OCI-LY3 (cell line): ENCODE measurements around the gene FOXL1.

Experiments
- H2AFZ ChIP-seq: fragments of 200-600, 300-600 bp; shearing (Covaris generic); 2 replicates; pipeline ENCODE4 v1.6.0; 2014; ENCODE audit warnings: antibody characterized with exemption, low read depth, low read length
- H3K27ac ChIP-seq: fragments of 200-600, 300-600 bp; sonication (generic); 2 replicates; pipeline ENCODE4 v1.5.1; 2014; ENCODE audit warnings: mild to moderate bottlenecking, low read length, moderate library complexity, mixed read lengths
- H3K27me3 ChIP-seq: fragments of 200-600, 300-600 bp; sonication (generic); 2 replicates; pipeline ENCODE4 v1.6.1; 2014; ENCODE audit warnings: low read depth, low read length, mixed read lengths
- H3K36me3 ChIP-seq: fragments of 200-600, 300-600 bp; sonication (generic); replicated peaks from 2 replicates; pipeline ENCODE3; 2014; ENCODE audit warnings: low read depth, low read length, mixed read lengths
- H3K4me1 ChIP-seq: fragments of 300-600, 200-600 bp; sonication (generic); 2 replicates; pipeline ENCODE4 v1.6.1; 2014; ENCODE audit warnings: low read length, mixed read lengths
- H3K4me2 ChIP-seq: fragments of 200-600, 300-600 bp; sonication (generic); 2 replicates; pipeline ENCODE4 v1.6.1; 2014; ENCODE audit warnings: low read length, mixed read lengths
- H3K4me3 ChIP-seq: fragments of 300-600, 200-600 bp; sonication (generic); 2 replicates; pipeline ENCODE4 v1.5.1; 2014; ENCODE audit warnings: antibody characterized with exemption, mild to moderate bottlenecking, low read length, moderate library complexity
- H3K79me2 ChIP-seq: fragments of 300-600, 200-600 bp; shearing (Covaris generic); 2 replicates; pipeline ENCODE4 v1.6.1; 2014; ENCODE audit warnings: mild to moderate bottlenecking, low read length, mixed read lengths
- H3K9ac ChIP-seq: fragments of 300-600, 200-600 bp; shearing (Covaris generic); 2 replicates; pipeline ENCODE4 v1.6.0; 2014; ENCODE audit warnings: mild to moderate bottlenecking, low read length, moderate library complexity
- H3K9me3 ChIP-seq: fragments of 200-600, 300-600 bp; shearing (Covaris generic); 2 replicates; pipeline ENCODE4 v1.6.1; 2014; ENCODE audit warnings: low read length, mixed read lengths; ENCODE audit not compliant: insufficient read depth
- H4K20me1 ChIP-seq: fragments of 200-600, 300-600 bp; sonication (generic); 2 replicates; pipeline ENCODE4 v1.6.1; 2016; ENCODE audit warnings: low read length, mixed read lengths; ENCODE audit not compliant: insufficient read depth
- EZH2phosphoT487 ChIP-seq: fragments of 200-600 bp; shearing (Covaris generic); IDR thresholded peaks from 2 replicates; pipeline ENCODE4 v1.6.1; 2018; ENCODE audit warnings: antibody characterized with exemption, mixed run types, low read depth
- TF ChIP-seq, protein P1 (sequence below): fragments of 200-600, 300-600 bp; sonication (generic); IDR thresholded peaks from 2 replicates; pipeline ENCODE4 v1.5.1; 2014; ENCODE audit warnings: antibody characterized with exemption, low read length, low read depth

Gene FOXL1

DNA sequence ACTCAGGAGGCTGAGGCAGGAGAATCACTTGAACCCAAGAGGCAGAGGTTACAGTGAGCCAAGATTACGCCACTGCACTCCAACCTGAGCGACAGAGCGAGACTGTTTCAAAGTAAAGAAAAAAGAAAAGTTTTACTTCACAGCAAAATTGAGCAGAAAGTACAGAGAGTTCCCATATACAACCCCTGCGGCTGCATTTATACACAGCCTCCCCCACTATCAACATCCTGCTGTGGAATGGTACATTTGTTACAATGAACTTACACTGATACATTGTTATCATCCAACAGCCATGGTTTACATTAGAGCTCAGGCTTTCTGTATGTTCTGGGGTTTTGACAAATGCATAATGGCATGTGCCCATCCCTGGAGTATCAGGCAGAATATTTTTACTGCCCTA, 20.8 kb upstream of the FOXL1 start:
- Histone ChIP-seq H3K4me1 (peaks cover 10% of the 10 kb centered on the region), H3K9ac (no peak overlapping the region), H4K20me1 (no peaks in the 10 kb centered on the region), H3K27me3 (no peaks in the 10 kb centered on the region), H3K36me3 (no peaks in the 10 kb centered on the region), H3K9me3 (no peaks in the 10 kb centered on the region), H3K79me2 (peaks cover 12% of the 10 kb centered on the region), H3K4me2 (no peak overlapping the region), H3K4me3 (no peak overlapping the region), H3K27ac (no peak overlapping the region), H2AFZ (no peak overlapping the region)
- TF ChIP-seq EZH2phosphoT487 = no peak

DNA sequence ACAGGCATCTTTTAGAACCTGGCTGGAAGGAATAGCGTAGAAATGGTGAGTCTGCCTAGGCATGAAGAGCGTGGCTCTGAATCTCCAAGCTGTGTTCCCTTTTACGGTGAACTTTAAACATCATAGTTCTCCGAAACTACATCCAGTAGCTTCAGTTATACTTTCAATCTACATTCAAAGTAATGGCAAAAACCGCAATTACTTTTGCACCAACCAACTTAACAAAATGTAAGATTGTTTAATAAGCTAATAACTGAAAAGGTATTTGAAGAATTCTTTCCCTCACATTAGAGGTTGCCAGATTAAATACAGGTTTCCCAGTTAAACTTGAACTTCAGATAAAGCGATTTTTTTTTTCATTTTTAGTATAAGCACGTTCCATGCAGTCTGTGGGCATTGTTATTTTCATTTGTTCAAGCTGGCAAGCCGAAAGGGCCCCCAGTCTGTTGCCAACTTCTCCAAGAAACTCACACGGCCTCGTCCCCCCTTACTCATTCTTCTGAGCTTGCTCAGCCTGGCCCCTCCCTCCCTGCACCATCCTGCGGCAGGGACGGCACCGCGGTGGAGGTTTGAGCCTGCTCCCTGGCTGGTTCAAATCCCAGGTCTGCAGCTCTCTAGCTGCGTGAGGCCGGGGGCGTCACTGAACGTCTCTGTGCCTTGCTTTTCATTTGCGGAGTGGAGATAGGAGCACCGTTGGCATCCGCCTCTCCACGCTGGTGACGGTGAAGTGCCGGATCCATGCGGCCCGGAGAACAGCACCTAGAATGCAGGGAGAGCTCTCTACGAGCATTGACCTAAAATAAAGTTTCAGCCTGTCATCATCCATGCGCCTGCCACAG, 19.8 kb upstream of the FOXL1 start:
- H3K4me2 ChIP-seq = no peak overlapping the region
- no peaks in the 10 kb centered on the region for H3K9me3 ChIP-seq
- H4K20me1 ChIP-seq = no peaks in the 10 kb centered on the region
- H3K27ac ChIP-seq = no peak overlapping the region
- no peaks in the 10 kb centered on the region for H3K27me3 ChIP-seq
- H3K36me3 ChIP-seq = no peaks in the 10 kb centered on the region
- TF ChIP-seq EZH2phosphoT487 = no peak
- TF ChIP-seq, protein P1, sequence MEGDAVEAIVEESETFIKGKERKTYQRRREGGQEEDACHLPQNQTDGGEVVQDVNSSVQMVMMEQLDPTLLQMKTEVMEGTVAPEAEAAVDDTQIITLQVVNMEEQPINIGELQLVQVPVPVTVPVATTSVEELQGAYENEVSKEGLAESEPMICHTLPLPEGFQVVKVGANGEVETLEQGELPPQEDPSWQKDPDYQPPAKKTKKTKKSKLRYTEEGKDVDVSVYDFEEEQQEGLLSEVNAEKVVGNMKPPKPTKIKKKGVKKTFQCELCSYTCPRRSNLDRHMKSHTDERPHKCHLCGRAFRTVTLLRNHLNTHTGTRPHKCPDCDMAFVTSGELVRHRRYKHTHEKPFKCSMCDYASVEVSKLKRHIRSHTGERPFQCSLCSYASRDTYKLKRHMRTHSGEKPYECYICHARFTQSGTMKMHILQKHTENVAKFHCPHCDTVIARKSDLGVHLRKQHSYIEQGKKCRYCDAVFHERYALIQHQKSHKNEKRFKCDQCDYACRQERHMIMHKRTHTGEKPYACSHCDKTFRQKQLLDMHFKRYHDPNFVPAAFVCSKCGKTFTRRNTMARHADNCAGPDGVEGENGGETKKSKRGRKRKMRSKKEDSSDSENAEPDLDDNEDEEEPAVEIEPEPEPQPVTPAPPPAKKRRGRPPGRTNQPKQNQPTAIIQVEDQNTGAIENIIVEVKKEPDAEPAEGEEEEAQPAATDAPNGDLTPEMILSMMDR = no peak
- H3K4me1 ChIP-seq = peaks cover 16% of the 10 kb centered on the region
- no peak overlapping the region for H2AFZ ChIP-seq
- peaks cover 12% of the 10 kb centered on the region for H3K79me2 ChIP-seq
- H3K9ac ChIP-seq = no peak overlapping the region
- no peak overlapping the region for H3K4me3 ChIP-seq

DNA sequence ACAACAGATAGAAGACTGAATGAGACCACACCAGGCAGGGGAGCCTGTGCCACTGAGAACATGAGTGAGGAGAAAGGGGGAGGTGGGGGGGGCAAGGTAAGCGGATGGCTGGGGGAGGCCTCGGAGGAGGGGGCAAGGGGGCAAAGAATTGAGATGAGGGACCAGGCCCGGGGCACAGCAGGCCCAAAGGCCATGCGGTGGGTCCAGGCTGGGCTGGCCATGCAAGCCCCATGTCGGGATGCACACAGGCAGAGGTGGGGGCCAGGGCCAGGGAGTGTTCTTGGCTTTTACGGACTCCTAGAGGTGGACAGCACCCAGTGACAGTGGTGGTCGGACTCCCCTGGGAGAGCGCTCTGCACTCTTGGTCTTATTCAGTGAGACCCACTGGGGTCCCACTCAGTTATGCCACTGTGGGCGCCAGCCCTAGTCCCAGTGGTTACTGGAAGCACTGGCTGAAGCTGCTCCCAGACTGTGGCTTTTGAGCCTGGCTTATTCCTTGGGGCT, 18.5 kb upstream of the FOXL1 start:
- Histone ChIP-seq H2AFZ (no peak overlapping the region), H3K27me3 (no peaks in the 10 kb centered on the region)
- TF ChIP-seq, protein P1 = no peak
- no peak for TF ChIP-seq EZH2phosphoT487

DNA sequence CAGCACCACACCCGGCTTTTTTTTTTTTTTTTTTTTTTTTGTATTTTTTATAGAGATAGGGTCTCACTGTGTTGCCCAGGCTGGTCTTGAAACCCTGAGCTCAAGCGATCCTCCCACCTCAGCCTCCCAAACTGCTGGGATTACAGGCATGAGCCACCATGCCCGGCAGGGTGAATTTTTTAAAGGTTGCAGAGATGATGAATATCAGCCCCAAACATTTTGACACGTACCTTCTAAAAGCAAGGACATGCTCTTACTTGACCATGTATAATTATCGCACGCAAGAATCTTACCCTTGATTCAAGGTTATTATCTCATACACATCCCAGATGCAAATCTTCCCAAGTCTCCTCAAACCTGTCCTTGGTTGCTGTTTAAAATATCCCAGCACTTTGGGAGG, 16.0 kb upstream of the FOXL1 start:
- Histone ChIP-seq H3K27ac (no peak overlapping the region), H2AFZ (no peak overlapping the region), H3K4me3 (no peak overlapping the region), H3K79me2 (no peaks in the 10 kb centered on the region), H3K9me3 (no peaks in the 10 kb centered on the region), H3K9ac (no peak overlapping the region), H3K4me1 (peaks cover 11% of the 10 kb centered on the region; the same call in 1 of the 2 replicates), H3K27me3 (no peaks in the 10 kb centered on the region), H3K36me3 (no peaks in the 10 kb centered on the region), H4K20me1 (no peaks in the 10 kb centered on the region), H3K4me2 (no peak overlapping the region)
- TF ChIP-seq, protein P1 = no peak
- no peak for TF ChIP-seq EZH2phosphoT487

More for the DNA sequence above, 18.5 kb upstream of the FOXL1 start:
- H3K4me3 ChIP-seq = no peak overlapping the region
- peaks cover 16% of the 10 kb centered on the region; the same call in 1 of the 2 replicates for H3K4me1 ChIP-seq
- H3K27ac ChIP-seq = no peak overlapping the region
- no peak overlapping the region for H3K4me2 ChIP-seq
- H3K9me3 ChIP-seq = no peaks in the 10 kb centered on the region
- H3K36me3 ChIP-seq = no peaks in the 10 kb centered on the region
- H3K79me2 ChIP-seq = peaks cover 1% of the 10 kb centered on the region
- H3K9ac ChIP-seq = no peak overlapping the region
- H4K20me1 ChIP-seq = no peaks in the 10 kb centered on the region
